ENCODE measurements around the gene ACTR8.

The ACTR8 gene

DNA sequence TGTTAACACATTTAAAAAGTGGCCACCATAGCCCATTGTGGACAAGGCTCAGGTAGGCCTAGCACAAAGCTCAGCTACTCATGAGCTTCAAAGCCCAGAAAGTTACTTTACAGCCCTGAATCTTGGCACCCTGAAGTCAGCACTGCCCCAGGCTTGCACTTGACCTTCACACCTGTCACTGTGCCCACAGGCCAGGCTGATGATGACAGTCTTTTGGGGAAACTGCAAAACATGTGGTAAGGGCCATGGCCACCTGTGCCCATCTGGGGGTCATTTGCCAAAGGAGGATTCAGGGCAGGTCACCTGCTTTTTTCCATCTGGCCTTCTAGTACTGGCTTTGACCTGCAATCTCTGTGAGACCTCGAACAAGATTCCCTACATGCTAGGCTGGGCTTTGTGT lies 46.7 kb downstream of the ACTR8 start:
- no peak for DNase-seq

DNA sequence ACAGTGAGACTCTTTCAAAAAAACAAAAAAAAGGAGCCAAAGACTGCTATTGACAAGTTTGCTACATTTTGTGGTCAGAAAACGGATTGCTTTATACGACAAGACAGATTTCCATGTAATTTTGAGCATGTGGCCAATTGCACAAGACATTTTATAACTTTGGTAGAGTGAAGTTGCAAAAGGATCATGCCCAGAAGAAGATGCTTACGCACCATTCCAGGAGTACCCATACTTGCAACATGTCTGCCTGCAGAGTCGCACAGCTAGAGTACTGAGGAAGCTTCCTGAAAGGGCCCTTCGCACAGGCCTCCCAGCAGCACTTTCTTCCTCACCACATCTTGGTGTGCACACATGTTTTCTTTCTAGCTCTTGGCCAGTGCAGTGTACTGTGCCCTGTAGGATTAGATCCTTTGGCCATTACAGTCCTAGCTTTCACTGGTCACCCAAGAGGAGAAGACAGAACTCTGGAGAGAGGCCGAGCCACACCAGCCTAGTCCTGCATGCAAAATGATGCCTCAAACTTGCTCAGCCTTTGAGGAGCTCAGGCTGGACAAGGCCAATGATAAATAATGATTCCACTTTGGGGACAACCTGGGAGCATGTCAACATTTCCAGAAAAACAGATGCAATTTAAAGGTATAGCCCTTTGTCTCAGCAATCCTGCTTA lies 47.4 kb downstream of the ACTR8 start:
- no peak for DNase-seq

DNA sequence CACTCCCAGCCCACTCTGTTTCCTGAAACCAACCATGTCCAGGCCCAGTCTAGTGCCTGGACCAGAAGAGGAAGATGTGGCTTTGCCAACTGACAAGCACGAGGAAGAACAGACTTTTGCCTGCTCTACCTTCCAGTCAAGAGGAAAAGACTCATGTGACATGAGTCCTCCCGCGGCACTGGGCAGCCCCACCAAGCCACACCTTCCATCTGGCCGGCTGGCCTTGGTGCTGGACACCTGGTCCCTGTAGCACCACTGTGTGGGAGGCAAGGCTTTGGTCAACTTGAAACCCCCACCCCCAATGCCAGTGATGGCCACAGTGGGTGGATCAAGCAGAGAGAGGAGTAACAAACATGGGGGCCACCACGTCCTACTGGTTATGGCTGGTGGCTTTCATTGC lies 48.3 kb downstream of the ACTR8 start:
- no peak for DNase-seq

DNA sequence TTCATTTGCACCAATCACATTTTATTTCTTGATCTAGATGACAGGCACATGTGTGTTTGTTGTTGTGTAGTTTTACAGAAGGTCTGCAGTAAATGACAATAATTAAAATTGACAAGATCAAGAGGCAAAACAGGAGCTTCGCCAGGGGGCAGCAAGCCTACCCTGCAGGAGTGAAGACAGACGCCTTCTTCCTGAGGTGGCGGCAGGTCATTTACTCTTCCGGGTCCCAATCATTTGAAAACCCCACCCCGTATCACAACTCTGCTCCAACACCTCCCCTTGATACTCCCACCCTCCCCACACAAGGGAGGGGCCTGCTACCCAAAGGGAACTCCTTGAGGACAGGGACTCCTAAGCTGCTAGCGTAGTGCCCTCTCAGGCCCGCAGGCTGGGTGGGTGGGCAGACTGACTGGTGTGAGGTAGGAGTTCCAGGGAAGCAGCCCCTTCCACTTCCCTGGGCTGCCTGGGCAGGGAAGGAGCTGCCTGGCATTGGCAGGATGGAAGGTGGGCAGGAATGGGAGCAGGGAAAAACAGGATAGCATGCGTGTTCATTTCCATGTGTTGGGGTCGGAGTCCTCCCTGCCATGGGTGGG lies 48.8 kb downstream of the ACTR8 start:
- no peak for DNase-seq

DNA sequence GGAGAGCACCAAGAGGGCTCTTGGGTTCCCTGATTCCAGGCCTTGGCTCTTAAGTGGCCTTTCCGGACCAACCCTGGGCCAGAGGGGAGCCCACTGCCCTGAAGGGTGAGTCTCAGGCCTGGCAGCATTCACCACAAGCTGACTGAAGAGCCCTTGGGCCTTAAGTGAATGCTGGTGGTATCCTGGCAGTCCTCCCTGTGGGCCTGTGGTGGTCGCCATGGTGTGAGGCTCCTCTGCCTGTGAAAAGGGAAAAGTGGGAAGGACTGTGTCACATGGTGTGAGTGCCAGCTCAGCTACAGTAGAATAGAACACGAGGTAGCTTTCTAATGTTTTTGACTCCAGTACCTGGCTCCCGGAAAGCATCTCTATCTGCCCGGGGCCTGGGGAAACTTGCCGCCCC lies 51.0 kb downstream of the ACTR8 start:
- no peak for DNase-seq

DNA sequence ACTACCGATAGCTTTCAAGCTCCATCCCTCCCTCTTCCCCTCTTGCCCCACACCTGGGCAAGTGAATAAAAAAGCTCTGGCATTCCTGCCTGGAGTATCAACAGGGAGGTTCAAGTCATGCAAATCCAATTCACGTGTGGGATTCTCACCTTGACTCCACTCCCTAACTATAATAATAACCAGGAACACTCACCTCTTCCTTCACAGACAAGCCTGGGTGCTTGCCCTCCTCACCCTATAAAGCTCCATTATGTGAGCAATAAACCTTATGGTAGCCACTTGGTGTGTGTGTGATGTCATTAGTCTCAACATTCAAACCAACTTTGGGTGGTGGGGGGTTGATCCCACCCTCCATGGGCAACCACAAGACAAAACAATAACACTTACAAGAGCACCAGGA lies 52.3 kb downstream of the ACTR8 start:
- DNase-seq: no peak

DNA sequence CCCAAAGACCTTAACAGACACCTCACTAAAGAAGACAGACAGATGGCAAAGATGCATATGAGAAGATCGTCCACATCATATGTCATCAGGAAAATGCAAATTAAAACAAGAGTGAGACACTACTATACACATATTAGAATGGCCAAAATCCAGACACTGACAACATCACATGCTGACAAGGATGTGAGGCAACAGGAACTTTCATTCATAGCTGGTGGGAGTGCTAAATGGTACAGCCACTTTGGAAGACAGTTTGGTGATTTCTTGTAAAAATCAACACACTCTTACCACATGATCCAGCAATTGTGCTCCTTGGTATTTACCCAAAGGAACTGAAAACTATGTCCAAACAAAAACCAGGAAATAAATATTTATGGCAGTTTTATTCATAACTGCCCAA lies 53.4 kb downstream of the ACTR8 start:
- DNase-seq: no peak

DNA sequence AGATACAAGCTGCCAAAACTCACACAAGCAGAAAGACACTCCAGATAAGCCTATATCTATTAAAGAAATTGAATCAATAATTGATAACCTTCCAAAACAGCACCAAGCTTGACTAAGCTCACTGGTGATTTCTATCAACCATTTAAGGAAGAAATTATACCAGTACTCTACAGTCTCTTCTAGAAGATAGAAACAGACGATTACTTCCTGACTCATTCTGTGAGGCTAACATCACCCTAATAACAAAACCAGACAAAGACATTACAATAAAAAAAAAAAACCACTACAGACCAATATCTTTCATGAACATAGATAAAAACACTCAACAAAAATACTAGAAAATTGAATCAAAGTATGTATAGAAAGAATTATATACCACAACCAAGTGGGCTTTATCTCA lies 55.9 kb downstream of the ACTR8 start:
- no peak for DNase-seq

DNA sequence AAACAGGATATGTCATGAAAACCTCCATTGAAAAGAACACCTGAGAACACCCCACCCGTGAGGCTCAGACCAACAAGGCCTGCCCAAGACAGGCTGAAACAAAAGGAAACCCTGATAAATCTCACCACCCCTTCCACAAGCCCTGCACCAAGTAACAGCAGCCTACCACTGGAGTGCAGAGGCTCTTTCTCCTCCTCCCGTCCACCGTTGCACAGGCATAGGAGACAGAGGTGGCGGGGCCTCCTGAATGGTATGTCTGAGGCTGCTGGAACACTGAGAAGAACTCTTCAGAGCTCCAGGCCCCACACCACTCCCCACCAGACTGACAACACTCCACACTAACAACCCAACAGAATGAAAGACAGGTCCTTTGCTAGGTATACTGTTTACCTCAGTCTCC lies 57.2 kb downstream of the ACTR8 start:
- DNase-seq: no peak

DNA sequence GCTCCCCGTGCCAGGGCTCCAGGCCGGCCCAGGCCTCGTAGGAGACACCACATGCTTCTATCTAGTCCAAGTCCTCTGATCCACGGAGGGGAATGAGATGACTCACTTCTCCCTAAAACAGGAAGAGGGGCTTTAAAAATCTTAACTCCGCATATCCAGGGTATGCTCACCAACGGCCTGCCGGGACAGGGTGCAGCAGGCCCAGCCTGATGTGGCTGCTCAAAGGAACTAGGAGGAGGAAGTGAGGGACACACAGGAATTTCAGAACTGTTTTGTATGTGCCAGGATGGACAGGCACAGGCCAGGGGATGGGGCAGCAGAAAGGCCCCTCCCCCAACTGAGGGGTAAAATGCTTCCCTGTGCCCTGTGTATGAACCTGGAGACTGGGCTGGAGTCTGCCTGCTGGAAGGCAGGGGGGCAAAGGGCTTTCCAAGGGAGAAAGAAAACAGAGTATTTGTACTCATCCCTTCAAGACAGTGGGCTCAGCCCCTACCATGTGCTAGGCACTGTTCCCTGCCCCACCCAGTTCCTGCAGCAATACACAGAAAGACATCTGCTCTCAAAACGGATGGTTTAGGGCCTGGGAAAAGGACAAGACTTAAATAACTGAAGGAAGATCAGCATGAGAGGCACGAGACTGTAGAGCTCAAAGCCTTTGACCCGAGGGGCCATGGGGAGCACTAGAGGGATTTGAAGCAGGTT lies 57.8 kb downstream of the ACTR8 start:
- no peak for DNase-seq

DNA sequence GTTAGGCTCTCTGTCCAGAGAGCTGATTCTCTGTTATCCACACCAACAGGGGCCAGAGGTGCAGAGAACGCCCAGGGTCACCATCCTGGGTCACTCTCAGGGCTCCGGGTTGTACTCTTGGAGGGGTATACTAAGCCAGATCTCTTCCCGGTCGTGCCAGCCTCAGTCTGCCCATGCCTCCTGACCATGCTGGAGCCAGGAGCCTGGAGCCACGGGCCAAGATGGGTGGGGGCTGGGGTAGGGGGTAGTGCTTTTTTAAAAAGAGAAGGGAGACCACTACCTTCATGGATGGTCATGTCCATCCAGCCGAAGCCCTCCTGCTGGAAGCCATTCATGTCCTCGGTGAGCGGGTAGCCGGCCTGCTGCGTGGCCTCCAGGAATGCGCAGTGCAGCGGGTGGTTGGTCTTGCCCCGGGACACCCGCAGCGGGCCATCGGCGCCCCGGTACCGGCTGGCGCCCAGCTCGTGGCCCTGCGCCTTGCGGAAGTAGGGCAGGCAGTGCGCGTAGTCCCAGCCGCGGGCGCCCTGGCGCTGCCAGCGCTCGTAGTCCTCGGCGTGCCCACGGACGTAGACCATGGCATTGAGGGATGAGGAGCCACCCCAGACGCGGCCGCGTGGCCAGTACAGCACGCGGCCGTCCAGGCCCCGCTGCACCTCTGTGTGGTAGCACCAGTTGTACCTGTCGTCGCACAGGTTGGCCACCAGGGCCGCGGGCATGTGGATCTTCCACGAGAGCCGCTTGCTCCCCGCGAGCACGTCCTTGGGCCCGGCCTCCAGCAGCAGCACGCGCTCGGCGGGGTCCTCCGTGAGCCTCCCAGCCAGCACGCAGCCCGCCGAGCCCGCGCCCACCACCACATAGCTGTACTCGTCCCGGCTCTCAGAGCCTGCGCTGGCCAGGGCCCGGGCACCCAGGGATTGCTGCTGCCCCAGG lies 58.7 kb downstream of the ACTR8 start:
- DNase-seq: no peak

DNA sequence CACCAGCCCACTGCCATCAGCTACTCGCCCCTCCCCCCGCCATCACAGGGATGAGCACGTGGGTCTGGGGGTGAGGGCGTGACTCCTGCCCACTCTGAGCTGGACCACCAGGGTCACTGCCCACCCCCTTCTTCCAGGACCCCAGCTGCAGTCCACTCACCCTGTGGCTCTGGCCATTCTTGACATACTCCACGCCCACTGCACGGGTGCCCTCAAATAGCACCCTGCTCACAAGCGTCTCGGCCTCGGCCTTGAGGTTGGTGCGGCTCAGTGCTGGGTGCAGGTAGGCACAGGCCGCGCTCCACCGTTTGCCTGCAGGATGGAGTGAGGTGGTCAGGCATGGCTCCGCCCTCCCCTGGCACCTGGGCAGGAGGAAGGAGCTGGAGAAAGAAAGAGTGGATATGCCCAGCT lies 59.6 kb downstream of the ACTR8 start:
- no peak for DNase-seq

DNA sequence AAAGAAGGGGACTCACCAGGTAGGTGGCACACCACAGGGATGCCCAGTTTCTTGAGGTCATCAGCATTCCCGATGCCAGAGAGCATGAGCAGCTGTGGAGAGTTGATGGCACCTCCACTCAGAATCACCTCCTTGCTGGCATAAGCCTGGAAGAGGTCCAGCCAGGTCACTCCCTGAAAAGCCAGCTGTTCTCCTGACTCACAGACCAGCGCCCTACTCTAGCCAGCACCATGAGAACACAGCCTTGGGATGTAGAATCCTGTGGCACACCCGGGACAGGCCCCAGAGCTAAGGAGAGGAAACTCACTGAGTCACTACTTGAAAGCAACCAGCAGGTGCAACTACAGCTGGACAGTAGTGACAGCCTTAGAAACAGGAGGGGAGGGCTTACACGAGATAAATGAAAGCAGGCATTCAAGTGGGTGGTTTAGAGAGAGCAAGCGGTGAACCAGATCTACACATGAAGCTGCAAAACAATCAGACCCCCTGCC lies 60.3 kb downstream of the ACTR8 start:
- no peak for DNase-seq

DNA sequence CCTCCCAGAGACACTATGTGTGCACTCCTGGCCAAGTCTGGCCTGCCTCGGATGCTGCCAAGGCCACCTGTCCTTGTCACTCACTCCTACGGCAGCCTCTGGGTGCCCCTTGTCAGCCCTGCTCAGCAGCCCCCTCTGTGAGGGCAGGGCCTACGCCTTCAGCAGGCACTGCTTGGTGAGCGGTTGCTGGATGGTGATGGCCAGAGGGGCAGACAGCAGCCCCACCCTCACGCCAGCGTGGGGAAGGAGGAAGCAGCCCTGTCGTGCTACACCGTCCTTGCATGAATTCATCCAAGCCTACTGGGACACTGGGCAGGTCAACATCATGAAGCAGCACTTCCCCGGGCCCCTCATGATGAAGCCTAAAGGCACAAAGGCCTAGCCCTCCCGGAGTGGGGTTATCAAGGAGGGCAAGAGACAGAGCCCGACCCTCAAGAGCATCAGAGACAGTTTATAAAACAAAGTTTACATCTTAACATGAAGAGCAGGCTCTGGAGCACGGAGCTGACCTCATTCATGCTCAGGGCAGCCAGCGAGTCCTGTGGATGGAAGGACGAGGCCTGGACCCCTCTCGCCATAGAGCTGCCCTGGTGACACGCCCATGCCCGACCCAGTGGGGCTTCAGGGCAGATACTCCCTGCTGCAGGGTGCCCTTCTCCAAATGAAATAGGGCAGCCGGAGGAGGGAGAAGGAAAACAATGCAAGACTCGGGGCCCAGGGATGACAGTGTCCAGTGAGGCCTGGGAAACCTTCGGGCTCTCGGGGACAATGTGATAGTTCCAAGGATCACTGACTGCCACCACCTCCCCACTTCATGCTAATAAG lies 61.0 kb downstream of the ACTR8 start:
- DNase-seq: no peak

DNA sequence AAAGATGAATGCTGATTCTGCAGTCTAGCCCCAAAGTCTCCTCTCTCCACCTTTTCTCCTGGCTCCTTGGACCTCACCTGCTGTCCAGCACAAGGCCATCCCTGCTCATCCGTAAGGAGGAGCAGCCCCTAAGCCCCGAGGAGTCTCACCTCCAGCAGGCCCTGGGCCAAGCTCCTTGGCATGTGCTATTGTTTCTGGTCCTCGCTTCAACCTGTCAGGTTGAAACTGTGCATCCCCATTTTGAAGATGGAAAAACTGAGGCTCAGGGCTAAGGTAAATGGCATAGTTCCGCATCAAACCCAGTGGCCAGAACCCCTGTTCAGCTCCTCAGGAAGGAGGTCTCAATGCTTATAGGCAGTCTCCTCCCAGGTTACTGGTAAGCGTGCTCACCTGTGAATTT lies 61.9 kb downstream of the ACTR8 start:
- no peak for DNase-seq

DNA sequence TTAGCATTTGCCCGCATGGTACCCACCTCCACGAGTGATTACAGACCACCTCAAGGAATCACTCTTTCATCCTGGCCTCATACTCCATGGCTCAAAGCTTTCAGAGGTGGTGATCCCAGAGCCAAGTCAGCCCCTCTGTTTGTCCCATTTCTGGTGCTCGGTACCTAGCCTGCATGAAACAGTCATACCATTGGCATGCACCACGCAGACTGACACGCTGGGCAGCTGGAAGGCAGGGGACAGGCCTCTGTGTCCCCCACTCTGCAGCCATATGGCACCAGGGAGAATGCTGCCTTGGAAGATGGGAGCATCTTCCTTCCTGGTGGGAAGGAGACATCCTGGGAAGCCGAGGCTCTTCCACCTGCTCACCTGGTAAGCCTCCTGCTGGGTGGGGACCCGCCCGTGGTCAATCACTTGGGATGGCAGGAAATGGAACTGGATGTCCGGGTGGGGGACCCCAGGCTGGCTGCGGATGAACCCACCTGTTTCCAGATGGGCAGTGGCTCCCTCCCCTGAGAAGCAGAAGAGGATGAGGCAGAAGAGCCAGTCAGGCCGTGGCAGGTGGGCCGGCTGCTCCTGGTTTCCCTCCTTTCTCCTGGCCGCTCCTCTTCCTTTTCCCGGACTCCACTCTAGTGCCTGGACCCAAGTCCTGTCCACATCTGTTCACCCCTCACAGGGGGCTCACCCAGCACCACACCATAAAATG lies 62.6 kb downstream of the ACTR8 start:
- no peak for DNase-seq

DNA sequence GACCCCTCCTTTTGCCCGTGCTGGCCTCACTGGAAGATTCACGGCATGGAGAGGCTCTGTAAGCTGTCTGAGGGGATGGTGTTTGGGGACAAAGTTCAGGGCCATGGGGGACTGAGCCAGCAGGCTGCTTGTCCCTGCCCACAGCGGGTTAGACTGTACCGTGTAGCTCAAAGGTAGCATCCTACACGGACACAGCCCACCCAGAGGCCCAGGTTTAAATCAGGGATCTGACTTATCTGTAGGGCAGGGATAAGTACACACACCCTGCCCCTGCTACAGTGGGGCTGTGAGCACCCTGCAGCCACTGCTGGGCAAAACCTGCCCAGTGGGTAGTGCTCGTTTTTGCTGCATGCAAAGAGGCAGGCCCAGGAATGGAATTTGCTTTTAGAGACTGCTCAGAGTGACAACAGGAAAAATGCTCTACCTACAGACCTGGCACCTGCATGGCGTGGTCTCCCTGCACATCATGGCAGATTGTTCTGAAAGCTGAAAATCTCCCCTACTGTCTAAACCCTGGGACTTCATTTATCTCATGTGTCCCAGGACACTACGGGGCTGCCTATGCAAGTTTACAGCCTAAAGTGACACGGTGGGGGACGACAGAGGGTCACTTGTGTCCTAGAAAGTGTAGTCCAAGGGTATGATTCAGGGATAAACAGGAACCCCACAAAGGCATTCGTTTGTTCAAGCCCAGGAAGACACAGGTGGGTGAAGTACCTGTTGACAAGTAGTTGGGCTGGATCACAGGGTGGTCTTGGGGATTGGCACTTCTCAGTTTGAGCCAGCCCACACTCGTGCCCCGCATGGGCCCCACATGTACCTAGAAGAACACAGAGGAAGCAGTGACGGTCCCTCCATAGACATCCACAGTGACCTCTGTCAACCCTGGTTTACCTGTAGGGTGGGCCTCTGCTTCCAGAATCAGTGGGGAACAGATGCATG lies 63.5 kb downstream of the ACTR8 start:
- DNase-seq: no peak

DNA sequence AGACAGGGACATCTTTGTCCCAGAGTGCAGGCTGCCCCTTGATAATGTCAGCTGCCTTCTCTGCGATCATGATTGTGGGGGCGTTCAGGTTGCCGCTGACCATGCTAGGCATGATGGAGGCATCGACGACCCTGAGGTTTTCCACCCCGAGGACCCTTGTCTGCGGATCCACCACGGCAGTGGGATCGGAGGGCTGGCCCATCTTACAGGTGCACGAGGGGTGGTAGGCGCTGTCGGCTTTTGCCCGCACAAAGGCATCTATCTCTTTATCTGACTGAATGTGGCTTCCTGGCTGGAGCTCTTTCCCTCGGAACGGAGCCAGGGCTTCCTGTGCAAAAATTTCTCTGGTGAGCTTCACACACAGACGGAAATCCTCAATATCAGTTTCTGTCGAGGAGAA lies 64.1 kb downstream of the ACTR8 start:
- no peak for DNase-seq

DNA sequence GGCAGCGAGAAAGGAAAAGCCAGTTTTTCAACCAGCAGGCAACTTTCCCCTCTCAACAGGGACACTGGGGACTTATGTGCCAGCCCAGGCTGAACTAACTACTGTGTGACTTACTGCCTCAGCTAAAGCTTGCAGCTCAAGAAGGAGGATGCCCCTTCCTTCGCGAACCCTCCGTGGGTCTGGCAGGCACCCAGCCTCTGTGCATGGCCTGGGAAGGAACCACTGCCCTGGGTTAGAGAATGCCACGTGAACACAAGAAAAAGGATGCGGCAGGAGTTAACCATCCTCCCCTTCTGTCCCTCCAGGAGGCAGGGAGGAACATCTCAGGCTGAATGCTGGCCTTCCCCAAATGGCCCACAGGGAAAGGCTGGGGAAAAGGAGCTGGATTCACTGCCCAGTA lies 64.7 kb downstream of the ACTR8 start:
- no peak for DNase-seq

Measured in central memory CD4-positive, alpha-beta T cell (primary cell).